Right lobe of liver (tissue), 6 donors: Measurements from ENCODE around the gene OR9A2. TPM values are rescaled to one million over a fixed set of nuclear protein-coding genes. Genes with fewer than 3 reads are reported as not detected.

Experiments used
- ATAC-seq, 4 donors: fragments of 200-7000 bp; cut with Tn5 transposase; one replicate each; pipeline ENCODE4 v1.9.1; 2020; ENCODE audit warnings: mild to moderate bottlenecking in 4 of 4, moderate library complexity in 4 of 4
- DNase-seq, 3 donors: peaks; one replicate each; pipeline ENCODE4 v3.0.0-alpha.2; 2020
- H3K27ac ChIP-seq, 3 donors: fragments of 200-600 bp; one replicate each; pipeline ENCODE4 v1.8.0; 2022
- H3K27me3 ChIP-seq, 2 donors: fragments of 200-600 bp; one replicate each; pipeline ENCODE4 v1.8.0; 2022
- H3K36me3 ChIP-seq, 4 donors: fragments of 200-600 bp; sonication (generic) in 1 of 4; one replicate each; pipeline versions ENCODE4 v1.5.1 to v1.8.0; 2017 to 2022; ENCODE audit warnings: control low read depth in 1 of 4
- H3K4me1 ChIP-seq, 4 donors: fragments of 200-600 bp; sonication (generic) in 1 of 4; one replicate each; pipeline versions ENCODE4 v1.5.1 to v1.8.0; 2017 to 2022; ENCODE audit warnings: control low read depth in 1 of 4
- H3K4me3 ChIP-seq, 3 donors: fragments of 200-600 bp; one replicate each; pipeline ENCODE4 v1.8.0; 2022
- H3K9me3 ChIP-seq, 4 donors: fragments of 200-600 bp; sonication (generic) in 1 of 4; one replicate each; pipeline versions ENCODE4 v1.5.1 to v1.8.0; 2017 to 2022; ENCODE audit warnings: control low read depth in 1 of 4
- POLR2A ChIP-seq: fragments of 450-650 bp; IDR thresholded peaks from one replicate; pipeline ENCODE4 v1.6.1; 2017; ENCODE audit warnings: antibody characterized with exemption, mild to moderate bottlenecking
- WGBS: methylation state at CpG from one replicate; pipeline ENCODE4 v1.1.6; 2018; ENCODE audit warnings: low coverage, low lambda C conversion rate; ENCODE audit not compliant: insufficient coverage; ENCODE audit errors: missing lambda C conversion rate; 5-methylcytosine and 5-hydroxymethylcytosine counted together
- intact Hi-C, 2 donors: fragments of 100-400 bp; cut with DNase I; formaldehyde crosslinking; loops; one replicate each; pipeline versions ENCODE4 v1.11.2 to v1.14.1; 2022
- total RNA-seq, 6 experiments: library from RNA; depleted of rRNA in 2 of 6; stranded (reverse); fragments of >200 nt in 2 of 6; fragmentation: NEBNext Ultra II Directional in 3 of 6; extraction: Animal tissue kit (Norgen Biotek cat#: 25700) in 3 of 6; gene quantifications; one replicate each; pipeline versions ENCODE4 v1.1.0 to v1.2.4, GENCODE V29; 2016 to 2023
- TF ChIP-seq, protein P1 (sequence below), 4 donors: fragments of 200-600 bp in 3 of 4; fragments of 450-650 bp in 1 of 4; IDR thresholded peaks; one replicate each; pipeline versions ENCODE4 v1.5.1 to v1.8.0; 2016 to 2022; ENCODE audit warnings: antibody characterized with exemption in 4 of 4, mild to moderate bottlenecking in 2 of 4
- donor health status: DM: no; HTN: yes; CAD: no.
- donor health status: DM: no; HTN: no; CAD: no.
- donor health status: DM: no; HTN: no; CAD: no.
- donor health status: DM: no; HTN: yes; CAD: no.
- donor health status: DM: no; HTN: yes; CAD: no.

The OR9A2 gene
- total RNA-seq, 6 experiments from 2014 or later, result not detected

GRCh38 chr7:143008007-143008901 is 18.7 kb downstream of the OR9A2 start:
- no peaks in the 10 kb centered on the region for H3K27me3 ChIP-seq
- H3K27ac ChIP-seq, result no peak overlapping the region
- H3K4me1 ChIP-seq, result peaks cover 0 to 18% (median 0%) of the 10 kb centered on the region in 4 donors
- TF ChIP-seq POLR2A, result no peak
- TF ChIP-seq, protein P1, sequence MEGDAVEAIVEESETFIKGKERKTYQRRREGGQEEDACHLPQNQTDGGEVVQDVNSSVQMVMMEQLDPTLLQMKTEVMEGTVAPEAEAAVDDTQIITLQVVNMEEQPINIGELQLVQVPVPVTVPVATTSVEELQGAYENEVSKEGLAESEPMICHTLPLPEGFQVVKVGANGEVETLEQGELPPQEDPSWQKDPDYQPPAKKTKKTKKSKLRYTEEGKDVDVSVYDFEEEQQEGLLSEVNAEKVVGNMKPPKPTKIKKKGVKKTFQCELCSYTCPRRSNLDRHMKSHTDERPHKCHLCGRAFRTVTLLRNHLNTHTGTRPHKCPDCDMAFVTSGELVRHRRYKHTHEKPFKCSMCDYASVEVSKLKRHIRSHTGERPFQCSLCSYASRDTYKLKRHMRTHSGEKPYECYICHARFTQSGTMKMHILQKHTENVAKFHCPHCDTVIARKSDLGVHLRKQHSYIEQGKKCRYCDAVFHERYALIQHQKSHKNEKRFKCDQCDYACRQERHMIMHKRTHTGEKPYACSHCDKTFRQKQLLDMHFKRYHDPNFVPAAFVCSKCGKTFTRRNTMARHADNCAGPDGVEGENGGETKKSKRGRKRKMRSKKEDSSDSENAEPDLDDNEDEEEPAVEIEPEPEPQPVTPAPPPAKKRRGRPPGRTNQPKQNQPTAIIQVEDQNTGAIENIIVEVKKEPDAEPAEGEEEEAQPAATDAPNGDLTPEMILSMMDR (IDR thresholded peaks at IDR 0.05), result peak; percentile 90 to 98 (median 96)
- peak; percentile 97 to 98 (median 98) for ATAC-seq
- H3K4me3 ChIP-seq, result no peak overlapping the region
- intact Hi-C loops, result loop anchor here (10.0 kb wide), 1 partner anchor 133 kb away; no protein-coding TSS in a partner anchor
- peak; percentile 78 to 80 (median 79) for DNase-seq
- H3K9me3 ChIP-seq, result no peaks in the 10 kb centered on the region
- no peaks in the 10 kb centered on the region for H3K36me3 ChIP-seq
- WGBS, result 29% methylated on average over 24 of the region's 24 CpGs

GRCh38 chr7:143005632-143006260 is 21.2 kb downstream of the OR9A2 start:
- H3K27ac ChIP-seq, result no peak overlapping the region
- no peak for TF ChIP-seq POLR2A
- TF ChIP-seq, protein P1 (IDR thresholded peaks at IDR 0.05), result no peak
- H3K9me3 ChIP-seq, result no peaks in the 10 kb centered on the region
- peaks cover 0 to 22% (median 0%) of the 10 kb centered on the region in 4 donors for H3K4me1 ChIP-seq
- WGBS, result 75% methylated on average over 6 of the region's 6 CpGs
- DNase-seq, result no peak
- intact Hi-C loops, result loop anchor here (10.0 kb wide), 1 partner anchor 131 kb away; no protein-coding TSS in a partner anchor
- H3K27me3 ChIP-seq, result no peaks in the 10 kb centered on the region
- no peak for ATAC-seq
- no peak overlapping the region for H3K4me3 ChIP-seq
- no peaks in the 10 kb centered on the region for H3K36me3 ChIP-seq

GRCh38 chr7:143003393-143004051 is 23.4 kb downstream of the OR9A2 start:
- TF ChIP-seq, protein P1 (IDR thresholded peaks at IDR 0.05), result peak; percentile 69 to 76 (median 72)
- TF ChIP-seq POLR2A, result no peak
- peak; percentile 70 to 79 (median 76) for ATAC-seq
- H3K4me1 ChIP-seq, result peaks cover 0 to 32% (median 0%) of the 10 kb centered on the region in 4 donors
- no peak overlapping the region for H3K27ac ChIP-seq
- intact Hi-C loops, result loop anchor here (10.0 kb wide), 1 partner anchor 129 kb away; no protein-coding TSS in a partner anchor
- no peak for DNase-seq
- H3K4me3 ChIP-seq, result peak overlapping the region in 2 of 3 donors; percentile 21 to 27
- no peaks in the 10 kb centered on the region for H3K9me3 ChIP-seq
- no peaks in the 10 kb centered on the region for H3K36me3 ChIP-seq
- 19% methylated on average over 6 of the region's 6 CpGs for WGBS
- no peaks in the 10 kb centered on the region for H3K27me3 ChIP-seq

DNA sequence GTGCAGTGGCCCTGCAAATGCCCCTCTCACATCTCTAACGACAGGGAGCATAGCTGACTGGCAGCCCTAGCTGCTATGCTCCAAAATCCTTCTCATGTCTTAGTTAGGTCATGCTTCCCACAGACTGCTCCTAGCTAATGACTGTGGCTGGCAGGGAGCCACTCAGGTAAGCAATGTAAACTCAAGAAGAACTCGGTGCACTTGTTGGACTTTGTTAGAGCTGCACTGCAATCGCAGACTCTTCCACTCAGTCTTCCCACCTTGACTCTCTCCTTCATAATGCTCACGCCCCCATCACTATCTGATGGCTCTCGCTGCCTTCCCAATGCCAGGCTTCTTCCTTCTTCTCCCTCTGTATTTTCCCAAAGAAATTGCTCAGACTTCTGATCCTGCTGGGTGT is 24.0 kb downstream of the OR9A2 start:
- TF ChIP-seq POLR2A, result no peak
- TF ChIP-seq, protein P1 (IDR thresholded peaks at IDR 0.05), result no peak
- DNase-seq, result no peak
- intact Hi-C loops, result loop anchor here (10.0 kb wide), 1 partner anchor 128 kb away; no protein-coding TSS in a partner anchor
- WGBS, result 55% methylated on average over 5 of the region's 5 CpGs
- Histone ChIP-seq H3K4me1 (peaks cover 0 to 28% (median 0%) of the 10 kb centered on the region in 4 donors), H3K4me3 (peak overlapping the region in 2 of 3 donors; percentile 21 to 27), H3K9me3 (no peaks in the 10 kb centered on the region), H3K36me3 (no peaks in the 10 kb centered on the region), H3K27me3 (no peaks in the 10 kb centered on the region), H3K27ac (no peak overlapping the region)
- peak; percentile 35 to 65 (median 36) for ATAC-seq
